Measurements from ENCODE around the gene NOSTRIN. TPM values are rescaled to one million over a fixed set of nuclear protein-coding genes. Genes with fewer than 3 reads are reported as not detected.

NOSTRIN gene
- total RNA-seq, 1 experiment from 2014 or later: 3.1 TPM

GRCh38 chr2:168787782-168788376, 14.6 kb upstream of the NOSTRIN start:
- H3K27ac ChIP-seq (ENCODE audit: low read depth, low read length): no peak overlapping the region
- no peak overlapping the region for H3K9ac ChIP-seq (ENCODE audit: low read length)
- intact Hi-C loops (cut with micrococcal nuclease): no loop called here
- H2AFZ ChIP-seq (ENCODE audit: low read depth, low read length, poor library complexity, severe bottlenecking): no peak overlapping the region
- no peaks in the 10 kb centered on the region for H3K9me2 ChIP-seq (ENCODE audit: insufficient read depth)
- no peak overlapping the region for H3K4me2 ChIP-seq (ENCODE audit: low read length)
- no peaks in the 10 kb centered on the region for H3K36me3 ChIP-seq (ENCODE audit: control insufficient read depth in 1 of 2, insufficient read depth in 2 of 2, low read length in 2 of 2)
- H3K9me3 ChIP-seq (ENCODE audit: control insufficient read depth in 1 of 2, insufficient read depth in 1 of 2, low read depth in 1 of 2, low read length in 2 of 2): no peaks in the 10 kb centered on the region
- no peaks in the 10 kb centered on the region; a peak in 1 of 4 replicates for H3K4me1 ChIP-seq (ENCODE audit: control insufficient read depth in 1 of 2, insufficient read depth in 2 of 2, low read length in 2 of 2)
- DNase-seq (ENCODE audit: low read depth, low spot score) (no peak), ATAC-seq (no peak)
- POLR2A ChIA-PET: no interaction called here
- no peaks in the 10 kb centered on the region for H4K20me1 ChIP-seq (ENCODE audit: insufficient read depth)
- H3K4me3 ChIP-seq (replicated peaks in 1 of 2; ENCODE audit: low read depth in 1 of 2, low read length in 2 of 2): no peak overlapping the region
- CTCF ChIA-PET: no interaction called here
- H3K79me2 ChIP-seq (ENCODE audit: insufficient read depth, low read length): no peaks in the 10 kb centered on the region
- no peaks in the 10 kb centered on the region for H3K27me3 ChIP-seq (ENCODE audit: insufficient read depth, low read length)
- BruUV-seq (replicated peaks): no TSS peak
- RAD21 ChIA-PET (ENCODE audit: low non-redundant PET in 1 of 2, low total read pairs in 2 of 2, uncharacterized antibody in 2 of 2, unreplicated experiment in 2 of 2): no interaction called here
- TF ChIP-seq ZFX (IDR thresholded peaks at IDR 0.05): no peak
- TF ChIP-seq EZH2 (IDR thresholded peaks at IDR 0.05): no peak
- TF ChIP-seq, protein P1, sequence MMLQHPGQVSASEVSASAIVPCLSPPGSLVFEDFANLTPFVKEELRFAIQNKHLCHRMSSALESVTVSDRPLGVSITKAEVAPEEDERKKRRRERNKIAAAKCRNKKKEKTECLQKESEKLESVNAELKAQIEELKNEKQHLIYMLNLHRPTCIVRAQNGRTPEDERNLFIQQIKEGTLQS (IDR thresholded peaks at IDR 0.05): no peak
- TF ChIP-seq REST (IDR thresholded peaks at IDR 0.05; ENCODE audit: low read depth): no peak
- no peak for TF ChIP-seq FOSL1 (IDR thresholded peaks at IDR 0.05; ENCODE audit: low read depth)
- TF ChIP-seq YY1 (IDR thresholded peaks at IDR 0.05; ENCODE audit: extremely low read depth, insufficient replicate concordance, low read depth, low read length): no peak
- TF ChIP-seq, protein P2, sequence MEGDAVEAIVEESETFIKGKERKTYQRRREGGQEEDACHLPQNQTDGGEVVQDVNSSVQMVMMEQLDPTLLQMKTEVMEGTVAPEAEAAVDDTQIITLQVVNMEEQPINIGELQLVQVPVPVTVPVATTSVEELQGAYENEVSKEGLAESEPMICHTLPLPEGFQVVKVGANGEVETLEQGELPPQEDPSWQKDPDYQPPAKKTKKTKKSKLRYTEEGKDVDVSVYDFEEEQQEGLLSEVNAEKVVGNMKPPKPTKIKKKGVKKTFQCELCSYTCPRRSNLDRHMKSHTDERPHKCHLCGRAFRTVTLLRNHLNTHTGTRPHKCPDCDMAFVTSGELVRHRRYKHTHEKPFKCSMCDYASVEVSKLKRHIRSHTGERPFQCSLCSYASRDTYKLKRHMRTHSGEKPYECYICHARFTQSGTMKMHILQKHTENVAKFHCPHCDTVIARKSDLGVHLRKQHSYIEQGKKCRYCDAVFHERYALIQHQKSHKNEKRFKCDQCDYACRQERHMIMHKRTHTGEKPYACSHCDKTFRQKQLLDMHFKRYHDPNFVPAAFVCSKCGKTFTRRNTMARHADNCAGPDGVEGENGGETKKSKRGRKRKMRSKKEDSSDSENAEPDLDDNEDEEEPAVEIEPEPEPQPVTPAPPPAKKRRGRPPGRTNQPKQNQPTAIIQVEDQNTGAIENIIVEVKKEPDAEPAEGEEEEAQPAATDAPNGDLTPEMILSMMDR (IDR thresholded peaks at IDR 0.05 in 2 of 3, conservative IDR thresholded peaks at IDR 0.05 in 1 of 3; ENCODE audit: borderline replicate concordance in 1 of 3, insufficient read depth in 1 of 3, low read depth in 2 of 3, low read length in 2 of 3): no peak
- no peak for TF ChIP-seq ZBTB33 (IDR thresholded peaks at IDR 0.05; ENCODE audit: extremely low read depth, insufficient replicate concordance, low read length)
- no peak for TF ChIP-seq SIN3A (IDR thresholded peaks at IDR 0.05; ENCODE audit: low read depth)
- TF ChIP-seq SRF (IDR thresholded peaks at IDR 0.05; ENCODE audit: low read depth): no peak
- no peak for TF ChIP-seq SP1 (IDR thresholded peaks at IDR 0.05; ENCODE audit: low read depth)
- no peak for TF ChIP-seq EZH2phosphoT487 (IDR thresholded peaks at IDR 0.05; ENCODE audit: borderline replicate concordance)

Measured in HCT116 (cell line).